AG09319 (cell line): Measurements from ENCODE around the gene GGNBP2.

Experiments used
- DNase-seq: peaks from one replicate; pipeline ENCODE4 v3.0.0-alpha.2; 2010; ENCODE audit warnings: low read depth; ENCODE audit errors: extremely low read depth
- CTCF ChIP-seq: IDR thresholded peaks from 2 replicates; pipeline ENCODE4 v1.5.1; 2011; ENCODE audit warnings: low read depth, mild to moderate bottlenecking, inconsistent platforms, low read length, moderate library complexity

Gene GGNBP2

GRCh38 chr17:36575028-36575427, 30.3 kb downstream of the GGNBP2 start:
- no peak for DNase-seq
- TF ChIP-seq CTCF, result no peak

- no peak for TF ChIP-seq CTCF
- DNase-seq, result no peak
Observed at GRCh38 chr17:36576793-36577192, 32.1 kb downstream of the GGNBP2 start.

- TF ChIP-seq CTCF, result no peak
Observed at GRCh38 chr17:36578671-36579070, 34.0 kb downstream of the GGNBP2 start.

GRCh38 chr17:36583787-36584186, 39.1 kb downstream of the GGNBP2 start:
- no peak for TF ChIP-seq CTCF
- DNase-seq, result no peak

More at GRCh38 chr17:36578671-36579070, 34.0 kb downstream of the GGNBP2 start:
- DNase-seq, result no peak

- no peak for TF ChIP-seq CTCF
- no peak for DNase-seq
Observed at GRCh38 chr17:36586138-36586537, 41.4 kb downstream of the GGNBP2 start.

- no peak for TF ChIP-seq CTCF
- no peak for DNase-seq
Observed at GRCh38 chr17:36590082-36590481, 45.4 kb downstream of the GGNBP2 start.

GRCh38 chr17:36591434-36592315, 47.0 kb downstream of the GGNBP2 start, which contains the start of gene DHRS11:
DHRS11 (plus strand) TSS chr17:36591879; CDS start chr17:36592010, 131 bp downstream.
- no peak; the same call in 1 of the 2 replicates for TF ChIP-seq CTCF
- DNase-seq, result no peak
